GM21528 (cell line): ENCODE results near the gene BICC1.

Experiments
- ATAC-seq: cut with Tn5 transposase; IDR thresholded peaks from one replicate; pipeline ENCODE4 v1.9.1; 2021; ENCODE audit warnings: mild to moderate bottlenecking, moderate library complexity; ENCODE audit not compliant: unreplicated experiment, low FRiP score

The BICC1 gene

GRCh38 chr10:58512491-58513187 is at the start of gene BICC1:
Gene BICC1 (plus strand): TSS chr10:58512872. CDS start chr10:58513144, 272 bp downstream.
- peak; percentile 50 for ATAC-seq

- ATAC-seq = no peak
Observed at GRCh38 chr10:58464956-58465355, 47.7 kb upstream of the BICC1 start.

GRCh38 chr10:58465629-58466028 is 47.0 kb upstream of the BICC1 start:
- no peak for ATAC-seq

- no peak for ATAC-seq
Observed at GRCh38 chr10:58467931-58468635, 44.6 kb upstream of the BICC1 start.

- no peak for ATAC-seq
Observed at GRCh38 chr10:58473976-58474375, 38.7 kb upstream of the BICC1 start.

- ATAC-seq = no peak
Observed at GRCh38 chr10:58475322-58476277, 37.1 kb upstream of the BICC1 start.

- no peak for ATAC-seq
Observed at GRCh38 chr10:58477122-58477521, 35.5 kb upstream of the BICC1 start.

- ATAC-seq = no peak
Observed at GRCh38 chr10:58477902-58478301, 34.8 kb upstream of the BICC1 start.

GRCh38 chr10:58479045-58479444 is 33.6 kb upstream of the BICC1 start:
- no peak for ATAC-seq

GRCh38 chr10:58480321-58480720 is 32.4 kb upstream of the BICC1 start:
- no peak for ATAC-seq

- ATAC-seq = no peak
Observed at GRCh38 chr10:58481569-58482109, 31.0 kb upstream of the BICC1 start.

- no peak for ATAC-seq
Observed at GRCh38 chr10:58486821-58487220, 25.9 kb upstream of the BICC1 start.

GRCh38 chr10:58488921-58489320 is 23.8 kb upstream of the BICC1 start:
- no peak for ATAC-seq

- ATAC-seq = no peak
Observed at GRCh38 chr10:58502956-58503355, 9.7 kb upstream of the BICC1 start.

GRCh38 chr10:58508316-58508715 is 4.4 kb upstream of the BICC1 start:
- ATAC-seq = no peak

GRCh38 chr10:58511765-58512490 is 744 bp upstream of the BICC1 start:
- peak; percentile 14 for ATAC-seq

GRCh38 chr10:58513188-58514110 is 777 bp downstream of the BICC1 start:
- ATAC-seq = peak; percentile 37

- no peak for ATAC-seq
Observed at GRCh38 chr10:58514111-58514770, 1.6 kb downstream of the BICC1 start.
